ENCODE data around the gene KIAA0513.

The KIAA0513 gene

GRCh38 chr16:85137323-85138072 lies 109.9 kb downstream of the KIAA0513 start:
- DNase-seq, result peak; percentile 71

- no peak for DNase-seq
Measured at GRCh38 chr16:85138073-85138824, 110.7 kb downstream of the KIAA0513 start.

- no peak for DNase-seq
Measured at GRCh38 chr16:85138825-85139627, 111.4 kb downstream of the KIAA0513 start.

GRCh38 chr16:85139881-85140339 lies 112.3 kb downstream of the KIAA0513 start:
- no peak for DNase-seq

GRCh38 chr16:85140455-85141012 lies 112.9 kb downstream of the KIAA0513 start:
- DNase-seq, result no peak

- no peak for DNase-seq
Measured at GRCh38 chr16:85141491-85142128, 114.0 kb downstream of the KIAA0513 start.

- DNase-seq, result no peak
Measured at GRCh38 chr16:85142129-85142513, 114.5 kb downstream of the KIAA0513 start.

GRCh38 chr16:85142771-85143211 lies 115.2 kb downstream of the KIAA0513 start:
- no peak for DNase-seq

Measured in right kidney (tissue), 1 donor.